NB4 (cell line): ENCODE results near the gene FGF23.

Experiments
- CTCF ChIP-seq: IDR thresholded peaks from one replicate; pipeline ENCODE4 v1.5.1; 2012; ENCODE audit warnings: low read depth, low read length
- MAX ChIP-seq: IDR thresholded peaks from 2 replicates; pipeline ENCODE4 v1.6.1; 2011; ENCODE audit warnings: low read depth, low read length
- POLR2A ChIP-seq: IDR thresholded peaks from 2 replicates; pipeline ENCODE4 v1.6.1; 2011; ENCODE audit warnings: mild to moderate bottlenecking; ENCODE audit not compliant: insufficient read length; ENCODE audit errors: extremely low read depth

- TF ChIP-seq POLR2A = no peak
- TF ChIP-seq CTCF = no peak
- no peak for TF ChIP-seq MAX
These were observed 38.4 kb upstream of the FGF23 start for GRCh38 chr12:4417936-4418335.
